GM23248 (cell line): ENCODE data around the gene HSPA12B.

ENCODE experiments used
- EZH2 ChIP-seq: fragments of 200-600 bp; sonication (generic); IDR thresholded peaks from 2 replicates; pipeline ENCODE4 v1.6.1; 2018; ENCODE audit warnings: antibody characterized with exemption, mild to moderate bottlenecking; ENCODE audit not compliant: insufficient read depth, poor library complexity, severe bottlenecking
- EZH2phosphoT487 ChIP-seq: fragments of 200-600 bp; sonication (generic); IDR thresholded peaks from 2 replicates; pipeline ENCODE4 v1.6.1; 2018; ENCODE audit warnings: antibody characterized with exemption, moderate library complexity, mild to moderate bottlenecking, low read depth; ENCODE audit not compliant: insufficient read depth

GRCh38 chr20:3745686-3746173, 13.2 kb downstream of the HSPA12B start:
- no peak for TF ChIP-seq EZH2
- TF ChIP-seq EZH2phosphoT487: no peak
